ENCODE data around the gene MFSD6L.

The MFSD6L gene, protein sequence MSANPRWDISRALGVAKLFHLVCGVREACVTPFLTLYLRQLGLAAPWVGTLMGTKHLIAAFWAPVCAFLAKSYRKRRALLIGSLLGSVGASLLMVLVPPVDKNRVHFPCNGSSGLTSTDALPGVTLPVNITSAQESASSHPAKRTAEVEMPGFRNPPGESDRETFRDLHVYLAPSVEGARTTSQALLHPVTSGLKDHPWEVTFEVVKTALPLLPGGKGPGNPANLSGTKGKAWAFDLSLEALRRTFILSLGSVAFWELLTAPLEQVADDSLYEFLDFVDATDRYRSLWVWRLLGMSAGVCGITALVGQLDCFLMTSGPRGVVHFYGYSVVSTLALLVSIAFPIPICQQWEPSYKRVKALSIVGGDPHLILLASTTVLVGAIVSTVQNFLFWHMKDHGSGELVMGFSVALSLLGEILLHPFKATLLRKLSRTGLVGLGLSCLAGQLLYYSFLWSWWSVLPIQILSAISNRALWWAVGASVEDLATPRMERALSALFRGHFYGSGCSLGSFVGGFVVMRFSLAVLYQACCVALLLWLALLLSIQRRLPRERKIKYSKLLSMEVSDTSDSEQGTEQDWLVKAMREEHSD

DNA sequence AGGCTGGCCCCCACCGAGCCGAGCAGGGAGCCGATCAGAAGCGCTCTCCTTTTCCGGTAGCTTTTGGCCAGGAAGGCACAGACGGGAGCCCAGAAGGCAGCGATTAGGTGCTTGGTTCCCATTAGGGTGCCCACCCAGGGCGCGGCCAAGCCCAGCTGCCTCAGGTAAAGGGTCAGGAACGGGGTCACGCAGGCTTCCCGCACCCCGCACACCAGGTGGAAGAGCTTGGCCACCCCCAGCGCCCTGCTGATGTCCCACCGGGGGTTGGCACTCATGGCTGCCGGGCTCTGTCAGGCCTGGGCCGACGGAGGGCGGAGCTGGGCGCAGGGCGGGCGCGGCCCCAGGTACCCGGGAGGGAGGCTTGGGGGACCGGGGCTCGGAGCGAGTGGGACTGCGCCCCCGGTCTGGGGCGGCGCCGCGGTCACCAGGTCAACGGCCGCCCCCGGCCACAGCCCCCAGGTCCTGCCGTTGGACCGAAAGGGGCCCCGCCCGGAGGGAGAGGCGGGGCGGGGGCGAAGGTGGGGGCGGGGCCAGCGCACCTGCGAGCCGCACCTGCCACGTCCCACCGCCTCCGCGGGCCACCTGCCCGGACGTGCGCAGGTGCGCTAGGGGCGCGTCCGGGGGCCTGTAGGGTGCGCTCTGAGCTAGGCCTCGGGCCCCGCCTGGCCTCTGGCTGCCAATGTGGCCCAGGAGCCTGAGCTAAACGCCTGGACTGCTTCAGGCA lies at the start of gene MFSD6L:
Gene MFSD6L (minus strand): TSS at position 520 of the 724 bp plus-strand sequence. CDS start 245 bp downstream, at position 275.
- no peak within 1 kb of the TSS for H3K4me2 ChIP-seq (ENCODE audit: low read length)
- TF ChIP-seq, protein P1, sequence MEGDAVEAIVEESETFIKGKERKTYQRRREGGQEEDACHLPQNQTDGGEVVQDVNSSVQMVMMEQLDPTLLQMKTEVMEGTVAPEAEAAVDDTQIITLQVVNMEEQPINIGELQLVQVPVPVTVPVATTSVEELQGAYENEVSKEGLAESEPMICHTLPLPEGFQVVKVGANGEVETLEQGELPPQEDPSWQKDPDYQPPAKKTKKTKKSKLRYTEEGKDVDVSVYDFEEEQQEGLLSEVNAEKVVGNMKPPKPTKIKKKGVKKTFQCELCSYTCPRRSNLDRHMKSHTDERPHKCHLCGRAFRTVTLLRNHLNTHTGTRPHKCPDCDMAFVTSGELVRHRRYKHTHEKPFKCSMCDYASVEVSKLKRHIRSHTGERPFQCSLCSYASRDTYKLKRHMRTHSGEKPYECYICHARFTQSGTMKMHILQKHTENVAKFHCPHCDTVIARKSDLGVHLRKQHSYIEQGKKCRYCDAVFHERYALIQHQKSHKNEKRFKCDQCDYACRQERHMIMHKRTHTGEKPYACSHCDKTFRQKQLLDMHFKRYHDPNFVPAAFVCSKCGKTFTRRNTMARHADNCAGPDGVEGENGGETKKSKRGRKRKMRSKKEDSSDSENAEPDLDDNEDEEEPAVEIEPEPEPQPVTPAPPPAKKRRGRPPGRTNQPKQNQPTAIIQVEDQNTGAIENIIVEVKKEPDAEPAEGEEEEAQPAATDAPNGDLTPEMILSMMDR (IDR thresholded peaks at IDR 0.05; ENCODE audit: low read depth, low read length, poor library complexity, severe bottlenecking), result no peak
- TF ChIP-seq EZH2phosphoT487 (IDR thresholded peaks at IDR 0.05; ENCODE audit: borderline replicate concordance, low read length), result no peak
- H3K9me2 ChIP-seq (replicated peaks; ENCODE audit: control insufficient read depth, low read length), result no peaks in the 10 kb centered on the region
- H3K27me3 ChIP-seq (ENCODE audit: control insufficient read depth, low read length), result no peaks in the 10 kb centered on the region
- no peaks in the 10 kb centered on the region for H4K20me1 ChIP-seq (ENCODE audit: control insufficient read depth, insufficient read depth, low read depth, low read length)
- no peak within 1 kb of the TSS for H3K27ac ChIP-seq (ENCODE audit: low read depth, low read length)
- no peak within 1 kb of the TSS for H3K4me3 ChIP-seq (ENCODE audit: low read length)
- no peaks in the 10 kb centered on the region for H3K36me3 ChIP-seq (ENCODE audit: control insufficient read depth, low read length)
- H3K4me1 ChIP-seq (ENCODE audit: control insufficient read depth, low read length), result no peaks in the 10 kb centered on the region
- H3K9me3 ChIP-seq (ENCODE audit: control insufficient read depth, insufficient read depth, low read length), result no peaks in the 10 kb centered on the region
- no peaks in the 10 kb centered on the region for H3K79me2 ChIP-seq (ENCODE audit: control insufficient read depth, low read length)
- no peaks in the 10 kb centered on the region for H3F3A ChIP-seq (ENCODE audit: control insufficient read depth, insufficient read depth)

DNA sequence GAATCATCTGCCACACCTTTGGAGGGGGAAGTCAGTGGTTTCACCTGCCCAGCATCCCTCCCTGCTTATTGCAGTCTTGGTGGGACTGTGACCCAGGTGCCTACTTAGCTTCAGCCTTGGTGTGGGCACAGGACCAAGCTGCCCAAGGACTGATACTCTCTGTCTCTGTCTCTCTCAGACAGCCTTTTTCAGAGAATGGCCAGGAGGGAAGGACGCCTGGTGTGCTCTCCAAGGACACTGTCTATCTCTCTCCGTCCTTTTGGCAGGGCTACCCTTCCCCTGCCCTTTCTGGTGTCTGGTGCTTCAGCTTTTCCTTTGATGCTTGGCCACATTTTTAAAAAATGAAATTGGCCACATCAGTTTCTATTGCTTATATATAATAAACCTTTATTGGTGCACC lies 48.7 kb upstream of the MFSD6L start:
- Histone ChIP-seq H3K27ac (ENCODE audit: low read depth, low read length) (no peak overlapping the region), H4K20me1 (ENCODE audit: control insufficient read depth, insufficient read depth, low read depth, low read length) (no peaks in the 10 kb centered on the region), H3K4me3 (ENCODE audit: low read length) (no peak overlapping the region), H3K4me2 (ENCODE audit: low read length) (no peak overlapping the region), H3K9me2 (replicated peaks; ENCODE audit: control insufficient read depth, low read length) (no peaks in the 10 kb centered on the region), H3K36me3 (ENCODE audit: control insufficient read depth, low read length) (no peaks in the 10 kb centered on the region), H3F3A (ENCODE audit: control insufficient read depth, insufficient read depth) (no peaks in the 10 kb centered on the region), H3K27me3 (ENCODE audit: control insufficient read depth, low read length) (peaks cover 8% of the 10 kb centered on the region), H3K4me1 (ENCODE audit: control insufficient read depth, low read length) (no peaks in the 10 kb centered on the region), H3K79me2 (ENCODE audit: control insufficient read depth, low read length) (no peaks in the 10 kb centered on the region), H3K9me3 (ENCODE audit: control insufficient read depth, insufficient read depth, low read length) (no peaks in the 10 kb centered on the region)
- TF ChIP-seq EZH2phosphoT487 (IDR thresholded peaks at IDR 0.05; ENCODE audit: borderline replicate concordance, low read length), result no peak
- TF ChIP-seq, protein P1 (IDR thresholded peaks at IDR 0.05; ENCODE audit: low read depth, low read length, poor library complexity, severe bottlenecking), result no peak

- TF ChIP-seq EZH2phosphoT487 (IDR thresholded peaks at IDR 0.05; ENCODE audit: borderline replicate concordance, low read length), result no peak
- Histone ChIP-seq H3K36me3 (ENCODE audit: control insufficient read depth, low read length) (no peaks in the 10 kb centered on the region), H3K4me3 (ENCODE audit: low read length) (no peak overlapping the region)
Measured at GRCh38 chr17:8846768-8847211, 47.6 kb upstream of the MFSD6L start.

More at GRCh38 chr17:8846768-8847211, 47.6 kb upstream of the MFSD6L start:
- Histone ChIP-seq H3K27ac (ENCODE audit: low read depth, low read length) (no peak overlapping the region), H3K27me3 (ENCODE audit: control insufficient read depth, low read length) (peaks cover 8% of the 10 kb centered on the region), H3K9me3 (ENCODE audit: control insufficient read depth, insufficient read depth, low read length) (no peaks in the 10 kb centered on the region), H3K79me2 (ENCODE audit: control insufficient read depth, low read length) (no peaks in the 10 kb centered on the region), H3K4me2 (ENCODE audit: low read length) (no peak overlapping the region), H3K4me1 (ENCODE audit: control insufficient read depth, low read length) (no peaks in the 10 kb centered on the region), H3K9me2 (replicated peaks; ENCODE audit: control insufficient read depth, low read length) (no peaks in the 10 kb centered on the region), H4K20me1 (ENCODE audit: control insufficient read depth, insufficient read depth, low read depth, low read length) (no peaks in the 10 kb centered on the region), H3F3A (ENCODE audit: control insufficient read depth, insufficient read depth) (no peaks in the 10 kb centered on the region)
